Non-pigmented ciliary epithelial cell (primary cell): ENCODE data around the gene CHDH.

Experiments used
- DNase-seq: peaks from one replicate; pipeline ENCODE4 v3.0.0-alpha.2; 2010; ENCODE audit warnings: low read depth

Gene CHDH

DNA sequence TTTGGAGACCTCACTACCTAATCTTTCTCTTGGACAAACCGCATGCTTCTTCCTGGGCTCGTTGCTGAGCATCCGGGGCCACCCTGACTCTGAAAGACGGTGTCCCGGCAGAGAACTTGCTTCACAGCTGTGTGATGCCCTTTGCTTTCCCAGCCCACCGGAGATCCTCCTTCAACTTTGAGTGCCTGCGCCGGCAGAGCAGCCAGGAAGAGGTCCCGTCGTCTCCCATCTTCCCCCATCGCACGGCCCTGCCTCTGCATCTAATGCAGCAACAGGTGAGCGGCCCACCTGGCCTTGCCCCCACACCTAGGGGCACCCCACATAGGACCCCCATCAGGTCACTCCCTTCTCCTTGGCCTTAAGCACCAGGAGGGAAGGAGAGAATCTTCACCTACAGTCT lies 37.7 kb downstream of the CHDH start:
- no peak for DNase-seq

DNA sequence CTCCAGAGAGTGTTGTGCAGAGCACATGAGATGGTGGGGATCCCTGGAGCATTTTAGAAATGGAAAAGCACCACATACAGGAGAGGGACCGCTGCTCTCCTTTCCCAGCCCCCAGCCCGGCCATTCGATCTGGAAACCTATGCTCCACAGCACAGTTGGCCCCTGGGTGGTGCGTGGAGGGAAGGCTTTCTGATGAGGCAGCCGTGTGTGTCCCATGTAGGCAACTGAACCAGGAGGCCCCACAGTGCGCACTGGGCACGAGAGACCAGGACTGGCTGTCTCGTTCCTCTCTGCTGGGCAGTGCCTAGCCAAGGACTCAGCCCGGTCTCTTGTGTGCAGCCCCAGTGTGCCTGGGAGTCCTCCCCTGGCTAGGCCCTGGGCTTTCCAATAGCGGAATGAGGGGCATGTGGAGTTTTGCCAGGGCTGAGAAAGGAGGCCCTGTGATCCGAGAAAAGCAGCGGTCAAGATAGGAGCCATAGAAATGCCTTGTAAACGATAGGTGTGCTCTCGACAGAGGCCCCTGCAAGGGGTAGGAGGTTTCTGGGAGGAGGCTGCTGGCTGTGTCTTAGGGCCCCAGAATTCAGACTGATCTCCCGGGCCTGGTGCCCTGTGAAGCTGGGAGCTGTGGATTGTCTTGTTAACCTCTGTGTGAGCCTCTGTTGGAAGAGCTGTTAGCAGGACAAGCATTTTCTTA lies 39.0 kb downstream of the CHDH start:
- no peak for DNase-seq

DNA sequence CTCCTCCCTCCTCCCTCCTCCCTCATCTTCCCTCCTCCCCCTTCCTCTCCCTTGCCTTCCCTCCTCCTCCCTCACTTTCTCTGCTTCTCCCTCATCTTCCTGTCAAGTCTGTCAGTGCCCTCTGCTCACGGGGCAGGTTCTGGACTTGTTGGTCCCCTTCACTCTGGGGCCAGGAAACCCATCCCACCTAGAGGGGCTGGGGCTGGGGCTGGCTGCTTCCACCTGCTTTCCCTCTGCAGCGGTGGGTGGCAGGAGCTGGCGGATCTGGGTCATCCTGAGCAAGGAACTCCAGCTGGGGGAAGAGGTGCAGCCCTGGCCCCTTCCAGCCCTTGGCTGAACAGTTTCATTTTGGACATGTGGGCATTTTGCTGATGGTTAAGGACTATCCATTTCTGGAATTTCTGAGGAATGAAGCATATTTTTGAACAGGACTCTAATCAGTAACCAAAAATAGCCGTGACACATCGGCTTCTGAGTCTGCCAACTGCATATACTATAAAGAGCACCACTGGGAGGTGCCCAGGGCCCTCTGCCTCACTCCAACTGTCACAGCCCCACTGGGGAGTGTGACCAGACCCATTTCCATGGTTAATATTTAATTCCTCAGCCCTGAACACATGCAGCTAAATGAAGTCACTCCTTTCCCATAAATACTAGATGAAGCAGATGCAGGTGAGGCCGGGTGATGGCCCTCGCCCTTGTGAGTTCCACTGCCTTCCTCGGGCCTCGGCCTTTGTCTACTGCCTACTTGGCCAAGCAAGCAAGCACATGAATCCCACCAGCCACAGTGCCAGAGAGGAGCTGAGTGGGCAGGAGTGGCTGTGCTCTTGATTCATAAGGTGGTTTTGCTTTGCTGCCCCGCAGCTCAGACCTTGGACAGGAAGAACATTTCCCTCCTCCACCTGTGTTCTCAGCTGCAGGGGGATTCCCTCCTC lies 39.8 kb downstream of the CHDH start:
- peak; percentile 40 for DNase-seq

DNA sequence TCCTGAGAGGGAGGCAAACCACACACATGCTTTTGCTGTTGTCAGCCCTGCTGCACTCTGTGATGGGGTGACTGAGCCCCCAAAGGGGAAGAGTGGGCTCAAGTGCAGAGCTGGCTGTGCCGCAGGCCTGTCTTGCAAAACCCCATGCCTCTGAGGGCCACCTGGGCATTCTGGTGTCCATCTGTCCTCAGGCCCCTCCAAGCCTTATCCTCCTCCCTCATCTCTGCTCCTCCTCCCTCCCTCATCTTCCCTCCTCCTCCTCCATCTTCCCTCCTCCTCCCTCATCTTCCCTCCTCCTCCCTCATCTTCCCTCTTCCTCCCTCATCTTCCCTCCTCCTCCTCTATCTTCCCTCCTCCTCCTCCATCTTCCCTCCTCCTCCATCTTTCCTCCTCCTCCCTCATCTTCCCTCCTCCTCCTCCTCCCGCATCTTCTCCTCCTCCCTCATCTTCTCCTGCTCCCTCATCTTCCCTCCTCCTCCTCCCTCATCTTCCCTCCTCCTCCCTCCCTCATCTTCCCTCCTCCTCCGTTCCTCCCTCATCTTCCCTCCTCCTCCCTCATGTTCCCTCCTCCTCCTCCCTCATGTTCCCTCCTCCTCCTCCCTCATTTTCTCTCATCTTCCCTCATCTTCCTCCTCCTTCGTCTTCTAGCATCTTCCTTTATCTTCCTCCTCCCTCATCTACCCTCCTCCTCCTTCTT lies 40.6 kb downstream of the CHDH start:
- no peak for DNase-seq

DNA sequence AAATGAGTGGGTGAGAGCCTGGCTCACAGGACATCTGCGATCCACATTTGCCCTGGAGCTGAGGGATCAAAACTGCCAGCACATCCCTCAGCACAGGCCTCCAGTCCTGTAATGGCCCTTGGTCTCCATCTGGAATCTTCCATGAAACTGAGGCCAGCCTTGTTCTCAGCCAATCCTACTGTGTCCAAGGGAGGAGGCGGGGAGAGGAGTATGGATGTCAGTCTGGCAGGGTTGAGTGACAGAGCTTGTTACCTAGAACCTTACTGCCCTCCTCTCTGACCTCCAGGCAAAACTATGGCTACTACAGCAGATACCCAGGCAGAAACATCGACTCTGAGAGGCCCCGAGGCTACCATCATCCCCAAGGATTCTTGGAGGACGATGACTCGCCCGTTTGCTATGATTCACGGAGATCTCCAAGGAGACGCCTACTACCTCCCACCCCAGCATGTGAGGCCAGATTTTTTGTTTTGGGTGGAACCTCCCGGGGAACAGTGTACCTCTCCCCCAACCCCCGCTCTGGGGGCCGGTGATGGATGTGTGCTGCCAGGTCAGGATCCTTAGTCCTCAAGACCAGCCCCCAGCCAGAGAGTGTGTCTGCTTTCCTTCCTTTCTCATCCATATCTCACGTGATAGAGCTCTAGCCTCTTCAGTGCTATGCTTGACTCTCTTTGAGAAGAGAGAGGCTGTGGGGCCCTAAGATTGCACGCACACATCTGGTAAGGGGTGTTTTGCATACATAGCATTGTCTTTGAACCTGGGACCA lies 41.3 kb downstream of the CHDH start:
- DNase-seq = peak; percentile 23

DNA sequence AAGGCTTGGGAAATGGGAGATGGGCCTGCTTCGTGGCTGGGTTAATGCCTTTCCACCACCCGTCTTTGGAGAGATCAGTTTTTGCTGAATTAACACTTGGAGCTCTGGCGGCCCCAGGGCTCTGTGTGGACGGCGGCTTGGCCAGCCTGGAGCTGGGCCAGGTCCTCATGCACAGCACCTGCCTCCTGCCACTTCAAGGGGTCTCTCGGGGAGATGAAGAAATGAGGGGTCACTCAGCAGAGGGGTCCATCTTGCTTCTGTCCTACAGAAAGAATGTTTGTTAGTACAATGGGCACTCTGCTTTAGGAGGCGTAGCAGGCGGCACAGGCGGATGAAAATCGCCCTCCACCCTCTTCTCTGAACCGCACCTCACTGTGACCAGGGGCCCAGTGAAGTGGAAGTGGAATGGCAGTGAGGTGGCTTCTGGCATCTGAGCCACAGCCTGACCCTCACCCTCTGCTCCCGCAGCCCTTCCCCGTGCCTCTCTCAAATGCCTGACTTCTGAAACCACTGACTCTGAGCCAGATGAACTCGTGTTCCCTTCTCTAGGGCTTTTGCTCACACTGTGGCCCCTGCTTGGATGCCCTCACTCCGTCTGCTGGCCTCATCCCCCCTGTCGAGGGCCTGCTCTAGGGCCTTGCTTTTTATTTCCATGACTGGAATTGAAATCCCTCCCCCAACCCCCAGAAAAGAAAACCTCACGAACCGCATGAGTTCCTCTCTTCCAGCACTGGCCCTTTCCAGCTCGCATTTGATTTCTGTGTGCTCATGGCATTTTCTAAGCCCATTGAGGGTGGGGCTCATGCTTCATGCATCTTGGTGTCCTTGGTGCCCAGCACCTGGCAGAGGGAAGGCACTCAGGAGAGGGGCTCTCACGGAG lies 42.2 kb downstream of the CHDH start:
- no peak for DNase-seq

DNA sequence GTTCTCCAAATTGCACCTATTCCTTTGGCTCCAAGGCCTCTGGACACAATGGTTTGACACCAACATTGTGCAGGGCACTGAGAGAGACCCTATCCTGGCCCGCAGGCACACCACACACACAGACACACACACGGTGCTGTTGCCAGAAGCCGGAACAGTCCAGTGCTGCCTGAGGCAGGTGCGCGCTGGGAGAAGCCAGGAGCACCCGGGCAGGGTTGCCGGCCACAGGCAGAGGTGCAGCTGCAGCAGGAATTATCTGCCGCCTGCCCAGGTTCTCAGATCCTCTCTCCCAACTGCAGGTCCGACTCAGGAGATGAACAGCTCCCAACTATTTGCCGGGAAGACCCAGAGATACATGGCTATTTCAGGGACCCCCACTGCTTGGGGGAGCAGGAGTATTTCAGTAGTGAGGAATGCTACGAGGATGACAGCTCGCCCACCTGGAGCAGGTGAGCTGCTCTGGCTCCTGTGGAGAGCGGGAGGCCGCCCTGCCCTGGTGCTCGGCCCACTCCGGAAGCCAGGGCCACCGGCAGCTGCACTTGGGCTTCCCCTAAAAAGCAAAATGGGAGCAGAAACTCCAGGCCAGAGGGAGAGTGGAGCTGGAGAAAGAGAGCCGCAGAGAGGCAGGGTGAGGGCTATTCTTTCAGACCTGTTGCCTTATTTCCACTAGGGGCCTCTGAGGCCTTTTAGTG lies 42.9 kb downstream of the CHDH start:
- DNase-seq = no peak

DNA sequence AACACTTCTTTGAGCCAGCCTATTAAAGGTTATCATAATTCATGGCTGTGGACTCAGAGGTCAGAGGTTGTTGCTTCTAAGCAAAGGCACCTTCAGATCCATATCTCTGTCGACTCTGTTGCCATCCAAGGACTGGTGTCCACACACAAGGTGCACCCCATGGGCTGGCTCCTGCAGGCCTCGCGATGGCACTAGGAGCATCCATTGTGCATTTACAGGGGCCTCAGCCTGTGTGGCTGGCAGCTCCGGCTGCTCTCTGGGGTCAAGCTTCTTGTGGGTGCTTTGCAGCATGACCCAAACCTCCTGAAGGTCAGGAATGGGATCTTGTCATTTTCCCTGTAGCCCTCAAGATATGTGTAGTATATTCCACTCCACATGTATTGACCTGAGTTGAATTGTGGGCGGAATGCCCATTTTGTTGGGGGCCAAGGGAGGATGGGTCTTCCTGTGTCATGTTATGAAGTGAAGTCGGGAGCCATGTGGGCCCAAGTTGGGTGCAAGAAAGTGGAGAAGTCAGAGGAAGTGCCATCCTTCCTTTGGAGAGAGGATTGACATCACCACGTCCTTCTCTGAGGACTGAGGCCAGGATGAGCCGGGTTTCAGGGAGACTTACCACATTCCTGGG lies 43.9 kb downstream of the CHDH start:
- DNase-seq = no peak

DNA sequence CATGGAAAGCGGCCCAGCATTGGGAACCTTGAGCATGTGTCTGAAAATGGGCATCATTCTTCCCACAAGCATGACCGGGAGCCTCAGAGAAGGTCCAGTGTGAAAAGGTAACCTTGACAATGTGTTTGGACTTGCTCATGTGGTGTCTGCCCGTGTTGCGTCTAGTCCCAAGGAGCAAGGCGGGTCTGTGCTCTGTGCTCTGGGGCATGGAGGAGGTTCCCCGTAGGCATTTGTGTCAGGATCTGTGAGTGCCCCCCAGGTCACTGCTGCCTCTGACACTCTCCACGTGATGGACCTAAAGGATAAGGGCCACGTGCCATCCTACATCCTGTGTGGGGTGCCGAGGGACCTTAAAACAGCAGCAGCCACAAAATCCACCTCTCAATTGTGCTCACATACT lies 44.9 kb downstream of the CHDH start:
- no peak for DNase-seq

DNA sequence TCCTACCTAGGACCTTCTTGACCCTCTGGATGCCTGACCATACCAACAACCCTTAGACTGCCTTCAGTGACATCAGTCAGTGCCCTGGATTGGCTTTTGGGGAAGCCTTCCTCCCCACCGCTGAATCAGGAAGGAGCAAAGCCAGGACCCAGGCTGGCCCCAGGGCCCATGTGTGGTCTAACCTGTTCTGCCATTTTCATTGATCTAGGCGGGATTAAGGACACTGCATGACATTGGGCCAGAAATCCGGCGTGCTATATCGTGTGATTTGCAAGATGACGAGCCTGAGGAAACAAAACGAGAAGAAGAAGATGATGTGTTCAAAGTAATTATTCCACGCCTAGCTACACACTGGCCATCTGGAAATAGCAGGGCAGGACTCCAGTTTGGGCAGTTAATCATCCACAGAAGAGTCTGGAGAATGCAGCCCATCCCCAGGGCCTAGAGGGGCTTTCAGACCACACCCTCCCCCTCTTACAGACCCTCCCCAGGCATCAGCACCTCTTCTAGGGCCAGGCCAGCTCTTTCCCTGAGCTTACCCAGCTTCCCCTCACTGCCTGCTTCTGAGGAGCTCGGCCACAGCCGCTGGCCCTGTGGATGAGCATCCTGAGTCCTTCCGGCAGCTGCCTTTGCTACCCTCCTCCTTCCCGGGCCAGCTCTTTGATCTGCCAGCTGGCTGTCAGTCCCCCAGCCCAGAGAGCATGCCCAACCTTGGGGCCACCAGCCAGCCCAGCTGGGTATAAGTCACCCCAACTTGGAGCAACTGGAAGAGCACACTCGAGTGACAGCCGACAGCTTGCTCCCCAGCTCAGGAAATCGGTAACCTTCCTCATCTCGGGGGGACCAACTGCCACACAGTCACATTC lies 45.9 kb downstream of the CHDH start:
- no peak for DNase-seq

DNA sequence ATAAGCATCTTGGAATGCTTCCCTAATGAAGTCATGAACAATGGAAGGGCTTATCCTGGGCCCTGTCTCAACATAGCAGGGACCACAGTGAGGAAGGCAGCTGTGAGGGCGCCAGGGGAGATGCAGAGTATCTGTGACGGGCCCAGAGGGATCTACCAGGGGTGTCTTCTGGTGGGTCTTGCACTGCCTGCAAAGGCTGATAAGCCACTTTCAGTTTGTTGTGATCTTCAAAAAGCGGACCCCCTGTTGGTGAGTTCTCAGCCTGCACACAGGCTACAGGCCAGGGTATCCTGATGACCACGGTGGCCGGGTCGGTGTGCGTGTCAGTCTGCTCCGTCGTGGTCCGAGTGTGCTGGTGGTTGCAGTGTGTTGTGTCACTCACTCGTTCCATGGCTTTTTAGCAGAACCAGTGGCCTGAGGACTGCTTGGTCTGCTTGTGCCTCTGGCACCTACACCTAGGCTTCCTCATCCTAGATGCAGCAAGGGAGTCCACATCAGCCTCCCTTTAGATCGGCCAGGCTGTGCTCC lies 46.8 kb downstream of the CHDH start:
- no peak for DNase-seq

DNA sequence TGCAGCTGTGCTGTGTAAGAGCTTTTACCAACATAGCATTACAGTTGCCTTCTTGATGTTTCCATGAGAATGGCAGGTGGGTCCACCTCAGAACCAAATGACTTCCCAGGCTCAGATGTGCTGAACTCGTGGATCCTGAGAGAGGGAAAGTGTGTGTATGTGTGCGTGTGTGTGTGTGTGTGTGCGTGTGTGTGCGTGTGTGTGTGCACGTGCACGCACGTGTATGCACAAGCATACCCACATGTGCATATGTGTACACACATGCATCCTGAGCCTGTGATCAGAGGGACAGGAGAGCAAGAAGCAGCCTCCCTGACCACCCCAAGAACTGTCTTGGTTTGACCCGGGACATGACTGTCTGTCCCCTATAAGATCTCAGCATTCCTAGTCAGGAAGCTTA lies 48.1 kb downstream of the CHDH start:
- no peak for DNase-seq

DNA sequence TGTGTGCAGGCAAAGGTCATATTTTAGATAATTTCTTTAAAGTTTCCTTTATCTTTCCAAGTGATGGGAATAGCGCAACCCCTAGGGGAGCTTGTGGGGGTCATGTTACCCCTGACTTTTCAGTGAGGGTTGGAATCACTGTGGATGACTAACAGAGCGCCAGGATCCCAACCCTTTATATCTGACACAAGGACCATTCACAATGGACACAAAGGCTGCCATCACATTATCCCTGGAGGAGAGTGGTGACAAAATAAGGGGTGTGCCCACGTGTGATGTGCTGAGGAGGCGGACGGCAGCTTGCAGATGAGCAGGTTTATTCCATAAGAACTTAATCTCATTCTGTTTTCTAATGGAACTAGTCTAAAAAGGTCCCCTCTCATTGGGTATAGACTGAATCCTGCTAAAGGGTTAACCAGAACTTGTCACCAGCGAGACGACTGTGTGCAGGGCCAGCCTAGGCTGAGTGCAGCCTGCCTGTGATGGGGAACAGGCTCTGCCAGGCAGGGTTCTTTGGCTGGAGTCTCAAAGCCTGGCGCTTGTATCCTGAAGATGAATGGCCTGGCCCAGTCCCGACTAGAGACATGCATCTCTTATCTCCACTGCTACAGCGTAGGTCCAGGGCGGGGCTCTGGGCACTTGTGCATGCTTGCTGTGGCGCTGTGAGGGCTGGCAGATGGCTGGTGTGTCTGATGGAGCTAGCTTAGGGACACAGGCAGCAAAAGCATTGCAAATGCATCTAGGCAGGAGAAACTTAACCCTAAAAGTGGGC lies 50.2 kb downstream of the CHDH start:
- DNase-seq = no peak

DNA sequence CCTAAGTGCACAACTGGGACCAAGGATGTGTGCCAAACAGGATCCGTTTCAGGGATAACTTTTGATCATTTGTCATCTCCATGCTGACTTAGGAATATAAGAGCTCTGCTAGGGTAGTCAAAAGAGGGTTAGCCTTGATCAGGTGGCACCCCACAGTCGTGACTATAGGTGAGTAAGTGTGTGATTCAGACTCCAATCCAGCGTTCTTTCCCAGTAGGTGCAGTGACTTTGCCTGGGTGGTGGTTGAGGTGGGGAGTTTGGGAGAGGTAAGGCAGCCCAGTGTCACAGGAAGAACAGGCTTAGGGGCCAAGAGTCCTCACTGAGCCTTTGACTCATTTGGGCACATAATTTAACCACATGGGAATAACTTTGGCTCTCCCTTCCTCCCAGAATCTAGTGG lies 51.0 kb downstream of the CHDH start:
- no peak for DNase-seq

DNA sequence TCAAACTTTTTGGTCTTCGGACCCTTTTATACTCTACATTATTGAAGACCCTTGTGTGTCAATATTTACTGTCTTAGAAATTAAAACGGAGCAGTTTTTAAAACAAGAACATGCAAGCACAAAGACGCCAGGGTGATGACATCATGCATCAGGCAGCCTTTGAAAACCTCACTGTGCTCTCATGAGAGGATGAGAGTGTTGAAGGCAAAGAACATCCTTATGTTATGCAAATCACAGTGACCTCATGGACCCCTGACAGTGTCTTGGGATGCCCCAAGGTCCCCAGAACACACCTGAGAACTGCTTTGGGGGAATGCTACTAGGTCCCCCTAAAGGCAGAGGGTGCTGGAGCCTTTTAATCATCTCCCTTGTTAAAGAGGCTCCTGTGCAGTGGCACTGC lies 51.6 kb downstream of the CHDH start:
- no peak for DNase-seq

DNA sequence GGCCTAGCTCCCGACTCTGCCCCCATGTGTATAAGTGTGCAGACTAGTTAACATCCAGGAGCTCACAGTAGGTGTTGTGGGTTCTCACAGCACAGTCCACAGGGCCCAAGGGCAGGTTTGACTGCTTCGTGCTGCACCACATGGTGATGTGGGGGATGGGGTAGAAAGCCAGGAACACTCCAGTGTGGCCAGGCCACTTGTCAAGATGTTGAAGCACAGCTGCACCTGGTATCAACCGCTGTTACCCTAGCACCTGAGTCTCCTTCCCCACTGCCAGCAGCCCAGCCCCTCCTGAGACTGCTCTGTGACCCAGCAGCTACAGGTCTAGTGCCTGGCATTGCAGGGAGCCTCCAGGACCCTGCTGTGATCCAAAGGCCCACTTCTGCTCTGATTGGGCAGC lies 53.4 kb downstream of the CHDH start:
- DNase-seq = no peak

DNA sequence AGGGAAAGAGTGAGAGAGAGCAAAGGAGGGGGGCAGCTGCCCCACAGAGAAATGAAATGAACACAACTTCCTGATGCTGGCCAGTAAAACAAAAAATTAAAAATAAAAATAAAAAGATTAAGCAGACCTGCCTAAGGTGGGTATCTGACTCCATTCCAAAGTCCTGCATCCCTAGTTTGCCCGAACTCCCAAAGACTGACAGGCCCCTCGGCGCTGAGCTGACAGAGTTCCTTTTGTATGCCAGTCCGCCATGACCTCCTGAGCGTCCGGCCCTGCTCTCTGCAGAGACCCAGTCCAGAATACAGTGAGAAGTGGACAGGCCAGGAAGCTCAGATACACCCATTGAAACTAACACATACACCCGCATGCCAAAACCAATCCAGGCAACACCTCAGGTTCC lies 54.9 kb downstream of the CHDH start:
- DNase-seq = no peak

DNA sequence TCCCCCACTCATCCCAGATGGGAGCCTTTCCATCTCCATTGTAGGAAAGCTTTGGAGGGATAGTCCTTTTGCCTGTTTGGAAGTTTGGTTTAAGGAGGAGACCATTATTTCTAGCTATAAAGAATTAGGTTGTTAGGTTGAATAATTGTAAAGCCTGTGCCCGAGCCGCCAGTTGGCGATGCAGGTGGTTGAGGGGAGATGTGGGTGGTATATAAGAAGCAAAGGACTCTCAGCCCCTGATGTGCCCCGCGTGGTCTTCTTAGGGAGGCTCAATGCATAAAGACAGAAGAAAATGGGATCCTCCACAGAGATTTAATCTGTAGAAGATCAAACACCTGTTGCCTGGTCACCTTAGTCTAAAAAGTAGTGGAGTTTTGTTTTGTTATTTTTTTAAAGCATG lies 55.7 kb downstream of the CHDH start:
- DNase-seq = no peak
